Stimulated activated naive CD8-positive, alpha-beta T cell treated with anti-CD3 and anti-CD28 coated beads, Interleukin-15, Interleukin-2, amounts not matched to agents 100 ng/mL and 50 ng/mL, for 24 hours (primary cell): ENCODE results near the gene IL1RAP.

Source experiments
- H3K27ac Mint-ChIP-seq: one replicate; pipeline ENCODE4 v1.8.0; 2021; ENCODE audit warnings: mild to moderate bottlenecking, mixed read lengths
- H3K27me3 Mint-ChIP-seq: one replicate; pipeline ENCODE4 v1.8.0; 2021; ENCODE audit warnings: mixed read lengths
- H3K36me3 Mint-ChIP-seq: one replicate; pipeline ENCODE4 v1.8.0; 2021; ENCODE audit warnings: low read depth, mixed read lengths
- H3K4me1 Mint-ChIP-seq: one replicate; pipeline ENCODE4 v1.8.0; 2021; ENCODE audit warnings: low read depth, mixed read lengths
- H3K4me3 Mint-ChIP-seq: one replicate; pipeline ENCODE4 v1.8.0; 2021; ENCODE audit warnings: mild to moderate bottlenecking, mixed read lengths
- H3K9me3 Mint-ChIP-seq: one replicate; pipeline ENCODE4 v1.8.0; 2021; ENCODE audit warnings: mixed read lengths

IL1RAP gene

DNA sequence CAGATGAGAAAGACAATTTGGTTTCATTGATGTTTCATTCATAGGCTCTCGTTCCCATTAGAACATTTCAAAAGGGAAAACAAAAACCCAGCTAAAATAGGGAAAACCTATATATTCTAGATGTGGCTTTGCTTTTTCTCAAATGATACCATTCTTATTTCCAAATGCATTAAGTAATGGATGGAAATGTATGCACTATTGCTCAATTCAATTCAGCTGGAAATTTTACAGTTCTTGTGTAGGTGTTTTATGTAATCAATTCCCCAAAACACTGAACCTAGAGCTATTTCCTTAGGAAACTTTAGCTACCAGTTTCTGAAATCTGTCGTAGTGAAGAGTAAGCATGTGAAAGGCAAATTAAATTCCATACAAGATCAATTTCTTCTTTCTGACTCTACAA lies 11.7 kb downstream of the IL1RAP start:
- H3K4me1 Mint-ChIP-seq, result peaks cover 5% of the 10 kb centered on the region

DNA sequence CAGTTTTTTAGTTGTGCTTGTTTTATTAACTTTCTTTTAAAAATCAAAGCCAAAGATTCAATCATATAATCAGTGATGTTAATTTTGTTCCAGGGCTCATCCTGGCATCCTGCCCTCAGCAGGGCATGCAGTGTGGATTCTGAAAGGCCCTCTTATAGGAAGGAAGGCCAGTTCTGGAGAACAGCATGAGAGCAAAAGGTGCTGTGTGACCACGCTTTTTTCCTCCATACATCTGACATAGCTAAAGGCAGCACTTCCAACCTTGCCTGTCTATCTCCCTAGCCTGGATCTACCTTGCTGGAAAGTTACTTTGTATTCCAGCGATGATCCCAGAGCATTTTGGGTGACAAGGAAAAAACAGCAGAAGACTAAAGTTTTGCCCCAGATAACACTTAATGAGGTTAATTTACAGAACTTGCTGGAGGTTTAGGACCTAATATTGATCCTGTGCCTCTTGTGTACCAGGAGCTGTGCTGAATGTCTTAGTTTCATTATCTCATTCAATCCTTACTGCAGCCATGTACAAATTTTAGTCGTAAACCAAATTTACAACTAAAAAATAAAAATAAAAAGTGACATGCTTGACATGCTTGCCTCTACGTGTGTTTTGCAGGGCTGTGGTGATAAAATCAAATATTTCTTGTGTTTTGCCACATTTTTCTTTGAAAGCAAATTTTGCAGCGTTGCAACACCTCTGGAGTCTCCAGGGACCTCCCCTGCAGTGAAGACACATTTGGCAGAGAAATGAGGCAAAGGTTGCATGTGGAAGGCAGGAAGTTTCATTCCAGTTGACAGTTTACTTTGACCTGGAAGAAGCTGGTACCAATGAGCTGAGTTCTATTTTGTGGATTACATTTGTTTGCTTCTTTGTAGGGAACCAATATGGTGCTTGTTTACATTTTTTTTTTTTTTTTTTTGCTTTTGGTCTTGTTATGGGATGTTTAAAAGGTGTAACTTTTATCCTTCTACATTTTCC lies 13.2 kb downstream of the IL1RAP start:
- Mint-ChIP-seq H3K27ac (no peak overlapping the region), H3K27me3 (no peaks in the 10 kb centered on the region), H3K36me3 (peaks cover 44% of the 10 kb centered on the region), H3K9me3 (no peaks in the 10 kb centered on the region), H3K4me3 (no peak overlapping the region), H3K4me1 (peaks cover 5% of the 10 kb centered on the region)

More for the DNA sequence above, 11.7 kb downstream of the IL1RAP start:
- no peak overlapping the region for H3K4me3 Mint-ChIP-seq
- no peak overlapping the region for H3K27ac Mint-ChIP-seq
- no peaks in the 10 kb centered on the region for H3K27me3 Mint-ChIP-seq
- H3K36me3 Mint-ChIP-seq, result peaks cover 42% of the 10 kb centered on the region
- no peaks in the 10 kb centered on the region for H3K9me3 Mint-ChIP-seq

DNA sequence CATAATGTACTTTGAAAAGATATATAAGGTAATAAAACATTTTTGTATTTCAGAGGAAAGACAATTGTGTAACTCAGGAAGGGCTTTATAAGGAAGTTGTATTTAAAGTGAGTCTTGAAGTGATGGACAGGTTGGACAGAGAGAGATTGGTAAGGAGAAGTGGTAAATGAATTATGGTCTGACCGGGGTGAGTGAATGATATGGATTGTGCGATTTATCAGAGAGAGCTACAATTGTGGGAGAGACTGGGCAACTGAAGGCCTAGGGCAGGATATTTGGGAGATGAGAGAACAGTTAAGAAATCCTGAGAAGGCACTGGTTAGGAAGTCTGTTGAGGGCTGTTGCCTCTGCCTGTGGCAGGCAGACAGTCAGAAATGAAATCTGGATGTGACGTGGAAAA lies 14.8 kb downstream of the IL1RAP start:
- peak overlapping the region; percentile 9 for H3K27ac Mint-ChIP-seq
- H3K9me3 Mint-ChIP-seq, result no peaks in the 10 kb centered on the region

DNA sequence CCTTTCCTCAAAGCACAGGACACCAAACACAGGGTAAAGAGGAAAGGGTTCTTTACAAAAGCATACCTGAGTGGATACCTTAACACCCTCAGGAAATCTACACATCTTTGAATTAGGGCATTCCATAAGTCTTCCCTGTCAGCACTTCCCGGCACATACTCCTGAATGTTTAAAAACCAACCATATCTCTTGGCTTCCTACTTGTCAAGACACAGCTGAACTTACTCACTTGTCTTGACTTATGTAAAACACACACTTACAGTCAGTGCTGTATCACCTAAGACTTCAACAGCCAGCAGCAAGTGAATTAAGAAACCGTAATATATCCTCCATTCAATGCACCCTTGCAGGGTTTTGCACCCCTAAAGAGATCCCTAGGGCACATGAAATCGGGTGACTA lies 17.5 kb downstream of the IL1RAP start:
- Mint-ChIP-seq H3K9me3 (no peaks in the 10 kb centered on the region), H3K36me3 (peaks cover 52% of the 10 kb centered on the region), H3K27ac (no peak overlapping the region), H3K4me3 (no peak overlapping the region), H3K4me1 (no peaks in the 10 kb centered on the region), H3K27me3 (no peaks in the 10 kb centered on the region)

More for the DNA sequence above, 14.8 kb downstream of the IL1RAP start:
- H3K27me3 Mint-ChIP-seq, result no peaks in the 10 kb centered on the region
- H3K4me1 Mint-ChIP-seq, result peaks cover 5% of the 10 kb centered on the region
- peaks cover 46% of the 10 kb centered on the region for H3K36me3 Mint-ChIP-seq
- H3K4me3 Mint-ChIP-seq, result no peak overlapping the region

DNA sequence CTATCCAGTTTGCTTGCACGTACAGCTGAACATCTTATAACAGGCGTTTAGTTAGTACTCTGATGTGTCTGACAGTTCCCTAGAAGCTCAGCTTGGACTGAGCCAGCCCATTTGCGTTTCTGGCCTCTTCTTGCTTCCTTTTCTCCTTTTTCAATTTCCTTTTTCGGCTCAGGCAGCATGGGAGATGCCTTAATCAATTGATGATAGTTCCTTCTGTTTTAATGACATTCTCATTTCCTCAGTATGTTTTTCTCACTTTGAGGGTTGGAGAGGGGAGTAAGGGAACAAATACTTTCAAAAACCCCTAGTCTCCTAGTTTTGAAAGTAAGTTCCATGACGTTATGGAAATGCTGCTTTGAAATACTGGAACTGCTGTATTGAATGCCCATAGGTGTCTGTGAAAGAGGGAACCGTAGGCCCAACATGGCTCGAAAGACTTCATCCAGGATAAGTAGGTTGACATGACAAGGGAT lies 18.9 kb downstream of the IL1RAP start:
- H3K9me3 Mint-ChIP-seq, result no peaks in the 10 kb centered on the region
- H3K4me3 Mint-ChIP-seq, result no peak overlapping the region
- H3K27ac Mint-ChIP-seq, result no peak overlapping the region
- H3K4me1 Mint-ChIP-seq, result peaks cover 1% of the 10 kb centered on the region
- H3K36me3 Mint-ChIP-seq, result peaks cover 52% of the 10 kb centered on the region
- H3K27me3 Mint-ChIP-seq, result no peaks in the 10 kb centered on the region

DNA sequence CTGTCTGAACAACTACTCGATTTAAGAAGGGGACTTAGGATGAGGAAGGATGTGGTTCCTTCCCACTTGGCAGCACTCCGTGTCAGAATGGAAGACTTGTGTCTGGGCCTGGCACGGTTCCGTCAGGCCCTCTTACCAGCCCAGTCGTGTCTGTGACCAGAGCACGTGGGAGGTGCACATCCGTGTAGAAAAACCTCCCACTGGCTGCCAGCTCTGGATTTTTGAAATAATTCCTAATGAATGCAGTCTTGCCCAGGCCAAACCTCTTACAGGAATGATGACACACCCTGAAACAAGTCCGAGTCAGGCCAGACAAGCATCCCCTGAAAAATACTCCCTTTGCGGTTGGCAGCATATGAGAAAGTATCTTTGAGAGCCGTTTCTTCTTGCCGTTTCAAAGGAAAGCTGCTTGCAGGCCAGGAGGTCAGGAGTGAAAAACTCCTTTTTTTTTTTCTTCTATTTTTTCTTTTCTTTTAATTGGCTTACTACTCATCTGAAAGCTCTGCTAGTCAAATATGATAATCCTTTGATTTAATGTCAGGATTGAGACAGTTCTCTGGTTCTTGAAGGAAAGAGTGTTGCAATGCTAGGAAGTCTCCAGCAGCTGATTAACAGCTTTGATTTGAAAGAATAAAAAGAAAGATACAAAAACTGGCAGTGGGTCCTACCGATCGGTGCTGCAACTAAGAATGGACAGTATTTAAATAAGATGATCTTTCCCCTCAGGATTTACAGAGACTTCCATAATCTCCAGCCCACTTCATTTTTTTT lies 19.8 kb downstream of the IL1RAP start:
- no peaks in the 10 kb centered on the region for H3K9me3 Mint-ChIP-seq
- peaks cover 46% of the 10 kb centered on the region for H3K36me3 Mint-ChIP-seq
- H3K27ac Mint-ChIP-seq, result no peak overlapping the region
- no peak overlapping the region for H3K4me3 Mint-ChIP-seq
- H3K4me1 Mint-ChIP-seq, result peaks cover 11% of the 10 kb centered on the region
- H3K27me3 Mint-ChIP-seq, result no peaks in the 10 kb centered on the region

DNA sequence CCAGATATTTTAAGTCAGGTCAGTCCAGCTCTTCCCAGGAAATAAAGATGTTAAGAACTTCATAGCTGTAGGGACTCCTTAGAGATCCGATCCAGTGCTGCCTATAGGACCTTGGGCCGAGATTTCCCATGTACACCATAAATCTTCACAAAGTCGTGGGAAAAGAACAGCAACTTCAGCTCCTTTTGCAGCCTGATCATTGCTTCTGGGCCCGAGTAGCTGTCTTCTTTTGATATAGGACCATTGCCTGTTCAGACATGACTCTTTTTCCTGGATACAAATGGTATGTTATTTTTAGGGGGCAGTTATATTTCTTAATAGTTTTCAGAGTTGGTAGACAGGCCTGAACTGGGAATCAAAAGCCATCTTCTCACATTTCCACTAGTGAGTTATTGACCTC lies 20.5 kb downstream of the IL1RAP start:
- Mint-ChIP-seq H3K4me3 (no peak overlapping the region), H3K27ac (no peak overlapping the region), H3K9me3 (no peaks in the 10 kb centered on the region), H3K4me1 (peaks cover 13% of the 10 kb centered on the region), H3K36me3 (peaks cover 44% of the 10 kb centered on the region), H3K27me3 (no peaks in the 10 kb centered on the region)

DNA sequence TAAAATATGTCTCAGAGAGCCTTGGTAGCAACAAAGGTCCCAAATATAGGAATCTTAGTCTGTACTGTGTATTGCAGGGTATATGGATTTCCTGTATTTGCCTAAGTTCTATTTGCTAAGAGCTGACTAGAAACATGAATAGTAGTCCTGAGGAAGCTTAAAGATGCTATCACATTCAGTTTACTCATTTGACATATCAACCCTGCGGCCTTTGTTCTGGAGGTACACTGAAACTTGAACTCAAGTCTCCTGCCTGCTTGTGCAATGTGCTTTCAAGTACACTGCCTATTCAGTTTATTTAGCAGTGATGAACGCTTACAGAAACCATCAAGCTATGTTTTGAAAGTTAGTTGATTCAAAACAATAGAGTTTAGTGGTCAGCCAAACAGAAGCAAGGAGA lies 21.1 kb downstream of the IL1RAP start:
- peaks cover 13% of the 10 kb centered on the region for H3K4me1 Mint-ChIP-seq
- H3K27me3 Mint-ChIP-seq, result no peaks in the 10 kb centered on the region
- H3K9me3 Mint-ChIP-seq, result no peaks in the 10 kb centered on the region
- H3K27ac Mint-ChIP-seq, result no peak overlapping the region
- H3K36me3 Mint-ChIP-seq, result peaks cover 42% of the 10 kb centered on the region
- H3K4me3 Mint-ChIP-seq, result no peak overlapping the region

DNA sequence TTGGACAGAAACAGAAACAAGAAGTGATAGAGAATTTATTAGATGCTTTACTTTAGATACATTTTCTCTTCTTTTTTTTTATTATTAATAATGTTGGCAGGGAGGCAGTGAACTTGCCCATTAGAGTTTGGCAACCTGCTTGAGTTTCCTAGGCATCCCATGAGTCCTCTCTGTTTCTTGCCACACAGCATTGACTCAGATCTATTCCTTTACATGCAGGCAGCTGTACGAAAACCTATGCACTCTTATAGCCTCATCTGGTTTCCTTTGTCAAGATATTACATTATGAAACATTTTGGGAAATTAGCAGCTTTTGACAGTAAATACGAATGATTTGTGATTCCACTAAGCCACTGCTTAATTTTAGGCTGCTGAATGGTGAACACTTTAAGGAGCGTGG lies 23.3 kb downstream of the IL1RAP start:
- Mint-ChIP-seq H3K9me3 (no peaks in the 10 kb centered on the region), H3K36me3 (peaks cover 28% of the 10 kb centered on the region), H3K27ac (no peak overlapping the region), H3K27me3 (no peaks in the 10 kb centered on the region), H3K4me3 (no peak overlapping the region), H3K4me1 (peaks cover 13% of the 10 kb centered on the region)

DNA sequence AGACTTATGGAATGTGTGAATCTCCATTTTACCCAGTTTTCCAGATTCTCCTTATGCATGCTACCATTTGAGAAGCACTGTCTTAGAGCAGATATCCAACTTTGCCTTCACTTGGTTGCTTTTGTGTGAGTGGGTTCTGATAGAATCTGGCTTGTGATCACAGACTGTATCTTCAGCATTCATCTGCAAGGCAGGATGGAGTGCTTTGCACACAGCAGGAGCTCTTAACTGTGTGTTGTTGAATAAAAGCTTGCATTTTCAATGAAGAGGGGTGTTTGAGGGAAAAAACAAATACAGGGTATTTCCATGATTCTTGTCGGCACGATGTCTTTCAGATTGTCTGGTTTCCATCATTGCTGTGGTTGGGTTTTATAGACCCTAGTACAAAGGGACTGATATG lies 24.4 kb downstream of the IL1RAP start:
- Mint-ChIP-seq H3K36me3 (peaks cover 21% of the 10 kb centered on the region), H3K4me1 (peaks cover 13% of the 10 kb centered on the region), H3K27me3 (no peaks in the 10 kb centered on the region), H3K4me3 (no peak overlapping the region), H3K27ac (no peak overlapping the region), H3K9me3 (no peaks in the 10 kb centered on the region)

DNA sequence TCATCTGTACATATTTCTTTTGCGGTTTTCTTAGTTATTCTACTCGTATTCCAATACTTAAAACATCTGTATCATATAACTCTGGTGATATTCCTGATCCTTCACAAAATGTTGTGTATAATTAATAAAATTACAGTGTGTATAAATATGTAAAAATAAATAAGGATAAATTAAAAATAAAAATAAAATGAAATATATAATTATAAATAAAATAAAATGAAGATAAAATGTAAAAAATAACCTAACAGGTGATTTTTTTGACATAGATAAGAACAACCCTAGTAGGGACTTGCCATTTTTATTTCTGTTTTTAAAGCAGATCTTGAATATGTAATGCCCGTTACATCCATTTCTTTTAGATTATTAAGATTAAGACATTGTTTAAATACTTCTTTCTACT lies 25.6 kb downstream of the IL1RAP start:
- Mint-ChIP-seq H3K27me3 (no peaks in the 10 kb centered on the region), H3K9me3 (no peaks in the 10 kb centered on the region), H3K36me3 (peaks cover 12% of the 10 kb centered on the region), H3K27ac (no peak overlapping the region), H3K4me1 (peaks cover 13% of the 10 kb centered on the region), H3K4me3 (no peak overlapping the region)

DNA sequence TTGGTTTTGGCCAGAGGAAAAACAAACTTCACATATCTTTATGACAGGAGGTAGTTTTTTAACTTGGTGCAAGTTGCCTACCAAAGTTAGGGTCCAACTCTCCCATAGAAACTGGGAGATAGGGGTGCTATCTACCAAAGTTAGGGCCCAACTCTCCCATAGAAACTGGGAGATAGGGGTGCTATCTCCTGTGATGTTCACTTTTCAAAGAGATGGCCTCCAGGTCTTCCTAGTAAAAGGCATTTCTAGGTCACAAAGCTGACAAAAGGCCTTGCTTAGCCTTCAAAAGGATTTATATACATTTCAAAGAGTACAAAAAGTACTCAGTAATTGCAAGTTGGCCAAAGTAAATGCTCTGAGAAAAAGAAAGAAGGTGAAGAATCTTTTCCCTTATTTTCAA lies 27.1 kb downstream of the IL1RAP start:
- Mint-ChIP-seq H3K4me1 (peaks cover 13% of the 10 kb centered on the region), H3K9me3 (no peaks in the 10 kb centered on the region), H3K27me3 (no peaks in the 10 kb centered on the region), H3K27ac (no peak overlapping the region), H3K4me3 (no peak overlapping the region), H3K36me3 (peaks cover 12% of the 10 kb centered on the region)

DNA sequence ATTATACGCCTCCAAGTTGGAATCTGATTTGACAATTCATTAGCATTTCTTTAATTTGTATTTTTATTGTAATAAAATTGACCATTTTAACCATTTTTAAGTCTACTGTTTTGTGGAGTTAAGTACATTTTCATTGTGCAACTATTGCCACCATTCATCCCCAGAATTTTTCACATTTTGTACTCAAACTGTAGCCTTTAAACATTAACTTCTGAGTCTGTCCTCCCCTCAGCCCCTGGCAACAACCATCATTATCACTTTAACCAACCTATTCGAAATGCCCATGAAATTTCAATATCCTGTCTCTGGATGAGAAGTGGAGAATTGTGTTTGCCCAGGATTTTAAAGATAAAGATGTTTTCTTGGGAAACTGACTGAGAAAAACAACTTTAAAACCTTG lies 27.7 kb downstream of the IL1RAP start:
- Mint-ChIP-seq H3K36me3 (peaks cover 12% of the 10 kb centered on the region), H3K27me3 (no peaks in the 10 kb centered on the region)

DNA sequence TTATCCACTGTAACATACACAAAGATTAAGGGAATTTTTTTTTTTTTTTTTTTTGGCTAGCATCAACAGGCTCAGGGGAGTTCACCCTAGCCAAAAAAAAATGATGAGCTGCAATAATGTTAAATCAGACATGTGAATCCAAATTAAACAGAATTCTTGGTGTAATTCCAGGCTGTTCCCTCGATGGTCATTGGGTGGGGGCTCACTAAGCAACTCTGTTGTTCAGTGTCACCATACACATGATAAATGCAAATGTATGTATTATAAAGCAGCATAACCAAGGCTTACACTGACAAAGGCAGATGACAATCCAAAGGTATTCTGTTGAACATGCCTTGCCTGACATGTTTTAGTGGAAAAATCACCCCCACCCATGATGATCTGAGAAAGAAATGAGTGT lies 29.0 kb downstream of the IL1RAP start:
- no peak overlapping the region for H3K4me3 Mint-ChIP-seq
- H3K9me3 Mint-ChIP-seq, result no peaks in the 10 kb centered on the region

More for the DNA sequence above, 27.7 kb downstream of the IL1RAP start:
- Mint-ChIP-seq H3K9me3 (no peaks in the 10 kb centered on the region), H3K4me3 (no peak overlapping the region), H3K4me1 (peaks cover 13% of the 10 kb centered on the region), H3K27ac (no peak overlapping the region)

DNA sequence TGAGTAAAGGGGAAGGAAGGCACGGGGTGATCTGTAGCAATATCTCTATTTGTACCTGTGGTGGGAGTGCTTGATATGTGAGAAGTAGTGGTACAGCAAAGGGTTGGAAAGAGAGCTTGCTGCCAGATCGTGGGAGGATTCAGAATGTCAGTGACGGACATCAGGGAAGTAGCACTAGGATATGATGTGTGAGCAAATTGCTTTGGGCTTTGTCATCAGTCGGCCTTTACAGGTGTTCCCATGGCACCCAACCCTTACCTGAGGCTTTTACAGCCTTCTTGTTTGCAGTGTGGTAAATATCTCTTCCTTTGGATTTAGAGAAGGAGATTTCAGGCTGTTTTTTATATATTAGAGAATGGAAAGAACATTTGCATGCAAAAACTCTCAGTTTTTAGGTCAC lies 29.8 kb downstream of the IL1RAP start:
- Mint-ChIP-seq H3K9me3 (no peaks in the 10 kb centered on the region), H3K27me3 (no peaks in the 10 kb centered on the region), H3K36me3 (peaks cover 9% of the 10 kb centered on the region), H3K4me3 (no peak overlapping the region), H3K4me1 (peaks cover 2% of the 10 kb centered on the region), H3K27ac (no peak overlapping the region)

More for the DNA sequence above, 29.0 kb downstream of the IL1RAP start:
- Mint-ChIP-seq H3K27me3 (no peaks in the 10 kb centered on the region), H3K27ac (no peak overlapping the region), H3K36me3 (peaks cover 12% of the 10 kb centered on the region), H3K4me1 (peaks cover 10% of the 10 kb centered on the region)
